SK-N-SH (cell line): ENCODE results near the gene TMEM176B.

Experiments used
- CTCF ChIP-seq: fragments of 200-600 bp; sonication (generic); IDR thresholded peaks from 2 replicates; pipeline ENCODE4 v1.6.1; 2017; ENCODE audit warnings: antibody characterized with exemption, mild to moderate bottlenecking, moderate library complexity
- EP300 ChIP-seq, 2 experiments: IDR thresholded peaks; 2 replicates each; pipeline versions ENCODE4 v1.4.0 to v1.6.1; 2012; ENCODE audit warnings: borderline replicate concordance in 1 of 2, low read depth in 1 of 2, low read length in 1 of 2
- YY1 ChIP-seq: IDR thresholded peaks from 2 replicates; pipeline ENCODE4 v1.4.0; 2012; ENCODE audit warnings: low read depth, mild to moderate bottlenecking

GRCh38 chr7:150759479-150759878, 40.7 kb downstream of the TMEM176B start:
- TF ChIP-seq EP300 (IDR thresholded peaks at IDR 0.05; ENCODE audit: borderline replicate concordance in 1 of 2, low read depth in 1 of 2, low read length in 1 of 2) (no peak), YY1 (no peak), CTCF (no peak)
